ENCODE data around the gene ALDH1L1.

The ALDH1L1 gene

DNA sequence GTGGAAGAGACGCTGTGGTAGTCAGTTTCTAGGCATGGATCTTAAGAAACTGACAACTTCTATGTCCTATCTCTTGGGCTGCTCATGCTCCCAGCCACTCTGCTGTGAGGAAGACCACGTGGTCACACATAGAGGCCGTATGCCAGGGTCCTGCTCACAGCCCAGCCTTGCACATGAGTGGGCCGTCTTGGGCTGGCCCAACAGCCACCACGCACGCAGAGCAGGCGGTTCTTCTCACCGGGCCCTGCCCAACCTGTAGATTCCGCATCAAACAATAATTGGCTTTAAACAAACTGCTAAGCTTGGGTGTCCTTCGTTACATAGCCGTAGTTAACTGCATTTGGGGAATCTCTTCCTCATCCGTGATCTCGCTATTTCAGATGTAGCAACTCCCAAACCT is 122.5 kb downstream of the ALDH1L1 start:
- DNase-seq (ENCODE audit: low read depth in 2 of 3, low spot score in 2 of 3): no peak

GRCh38 chr3:126057501-126057819 is 122.9 kb downstream of the ALDH1L1 start:
- no peak for DNase-seq (ENCODE audit: low read depth in 2 of 3, low spot score in 2 of 3)

DNA sequence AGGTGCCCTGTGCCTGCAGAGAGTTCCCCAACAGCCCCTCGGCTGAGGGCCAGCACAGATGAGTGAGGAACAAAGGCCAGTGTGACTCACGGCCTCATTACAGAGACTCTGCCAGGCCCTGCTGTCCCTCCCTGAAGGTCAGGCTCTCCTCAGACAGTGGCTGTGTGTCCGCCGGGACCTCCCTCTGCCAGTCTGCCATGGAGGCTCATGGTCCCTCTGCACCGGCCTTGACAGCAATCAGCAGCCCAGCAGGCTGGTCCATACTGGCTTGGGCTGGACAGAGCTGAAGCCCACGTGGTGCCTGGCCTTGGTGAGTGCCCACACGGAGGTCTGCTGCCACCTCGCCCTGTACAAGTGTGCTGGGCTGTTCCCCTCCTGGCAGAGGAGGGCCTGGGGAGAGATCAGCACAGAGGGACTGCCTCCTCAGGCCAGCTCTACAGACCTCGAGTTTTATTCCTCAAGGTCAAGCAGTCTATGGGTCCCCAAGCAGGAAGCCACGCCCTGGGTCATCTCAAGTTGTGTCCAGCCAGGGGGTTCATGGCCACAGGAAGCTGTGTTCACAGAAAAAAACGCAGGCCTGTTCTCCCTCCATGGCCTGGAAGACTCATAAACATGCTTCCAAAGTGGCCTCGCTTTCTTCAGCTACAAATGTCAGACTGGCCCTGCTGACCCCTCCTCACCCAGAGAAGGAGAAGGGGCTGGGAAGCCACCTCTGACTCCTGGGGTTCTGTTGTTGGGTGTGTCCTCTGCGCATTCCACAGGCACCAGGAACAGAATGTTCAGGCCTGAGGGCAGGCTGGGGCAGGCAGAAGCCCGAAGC is 123.5 kb downstream of the ALDH1L1 start:
- DNase-seq (ENCODE audit: low read depth in 2 of 3, low spot score in 2 of 3): no peak

- DNase-seq (ENCODE audit: low read depth in 2 of 3, low spot score in 2 of 3): no peak
These were observed 124.3 kb downstream of the ALDH1L1 start for GRCh38 chr3:126056088-126056487.

DNA sequence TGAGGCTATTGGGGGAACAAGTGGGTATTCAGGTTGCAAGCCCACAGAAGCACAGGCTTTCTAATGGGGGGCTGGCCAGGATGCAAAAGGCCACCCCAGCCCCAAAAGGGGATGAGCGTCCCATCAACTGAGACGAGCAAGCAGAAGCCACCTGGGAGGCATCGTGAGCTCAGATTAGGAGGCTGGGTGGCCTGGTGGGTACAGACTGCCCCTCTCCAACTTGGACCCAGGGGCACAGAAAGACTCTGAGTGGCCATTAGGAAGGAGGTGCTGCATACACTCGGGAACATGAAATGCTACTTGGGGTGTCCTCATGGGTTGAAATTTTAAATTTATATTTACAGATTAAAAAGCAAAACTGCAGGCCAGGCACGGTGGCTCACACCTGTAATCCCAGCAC is 125.5 kb downstream of the ALDH1L1 start:
- no peak for DNase-seq (ENCODE audit: low read depth in 2 of 3, low spot score in 2 of 3)

GRCh38 chr3:126053949-126054569 is 126.3 kb downstream of the ALDH1L1 start:
- no peak for DNase-seq (ENCODE audit: low read depth in 2 of 3, low spot score in 2 of 3)
